Spleen (tissue), 11 donors: ENCODE results near the gene DIP2C. TPM values are rescaled to one million over a fixed set of nuclear protein-coding genes. Genes with fewer than 3 reads are reported as not detected.

Source experiments
- DNase-seq: peaks from one replicate; pipeline ENCODE4 v3.0.0-alpha.2; 2020
- H3K27ac ChIP-seq, 8 donors: fragments of 200-600 bp; sonication (generic) in 7 of 8; 1 replicate in 4 of 8; 2 replicates in 4 of 8; pipeline versions ENCODE4 v1.5.0 to v1.8.0; 2016 to 2021; ENCODE audit warnings: inconsistent platforms in 4 of 8, mild to moderate bottlenecking in 4 of 8, moderate library complexity in 1 of 8
- H3K27me3 ChIP-seq, 7 donors: fragments of 200-600 bp; sonication (generic) in 6 of 7; replicated peaks in 1 of 7; 1 replicate in 4 of 7; 2 replicates in 3 of 7; pipeline versions ENCODE4 v1.5.0 to v1.8.0; 2016 to 2021; ENCODE audit warnings: inconsistent platforms in 3 of 7, mild to moderate bottlenecking in 1 of 7
- H3K36me3 ChIP-seq, 6 donors: fragments of 200-600 bp; sonication (generic) in 5 of 6; 1 replicate in 4 of 6; 2 replicates in 2 of 6; pipeline versions ENCODE4 v1.5.0 to v1.8.0; 2016 to 2021; ENCODE audit warnings: inconsistent platforms in 2 of 6
- H3K4me1 ChIP-seq, 6 donors: fragments of 200-600 bp; sonication (generic) in 5 of 6; 1 replicate in 3 of 6; 2 replicates in 3 of 6; pipeline versions ENCODE4 v1.5.0 to v1.8.0; 2016 to 2021; ENCODE audit warnings: inconsistent platforms in 3 of 6
- H3K4me3 ChIP-seq, 8 donors: fragments of 200-600 bp; sonication (generic) in 7 of 8; 1 replicate in 4 of 8; 2 replicates in 4 of 8; pipeline versions ENCODE4 v1.5.0 to v1.8.0; 2016 to 2021; ENCODE audit warnings: inconsistent platforms in 4 of 8, mild to moderate bottlenecking in 4 of 8, moderate library complexity in 2 of 8
- H3K9me3 ChIP-seq, 8 donors: fragments of 200-600 bp; sonication (generic) in 7 of 8; 1 replicate in 4 of 8; 2 replicates in 4 of 8; pipeline versions ENCODE4 v1.5.0 to v1.8.0; 2016 to 2021; ENCODE audit warnings: inconsistent platforms in 4 of 8
- CTCF ChIP-seq, 11 experiments: fragments of 200-600 bp in 7 of 11; fragments of 450-650 bp in 4 of 11; sonication (generic) in 4 of 11; IDR thresholded peaks in 8 of 11; conservative IDR thresholded peaks in 3 of 11; 1 replicate in 7 of 11; 2 replicates in 4 of 11; pipeline versions ENCODE4 v1.4.0 to v1.8.0; 2016 to 2021; ENCODE audit warnings: antibody characterized with exemption in 11 of 11, inconsistent platforms in 4 of 11, mild to moderate bottlenecking in 1 of 11
- POLR2A ChIP-seq, 3 donors: fragments of 450-650 bp; IDR thresholded peaks; one replicate each; pipeline ENCODE4 v1.5.1; 2017; ENCODE audit warnings: antibody characterized with exemption in 3 of 3, mild to moderate bottlenecking in 1 of 3
- POLR2AphosphoS5 ChIP-seq, 3 donors: sonication (generic); formaldehyde crosslinking; IDR thresholded peaks; one replicate each; pipeline ENCODE4 v1.5.1; 2017; ENCODE audit warnings: antibody characterized with exemption in 3 of 3
- WGBS, 5 donors: extraction: QIAGEN DNeasy Blood & Tissue Kit in 3 of 5; methylation state at CpG; one replicate each; pipeline versions ENCODE4 v1.1.5 to v1.1.7; 2013 to 2018; 5-methylcytosine and 5-hydroxymethylcytosine counted together
- intact Hi-C: fragments of 100-400 bp; cut with DNase I; formaldehyde crosslinking; loops from one replicate; pipeline ENCODE4 v1.15.0; 2023; ENCODE audit warnings: low total_unique reads
- polyA plus RNA-seq, 3 donors: library from polyadenylated mRNA; stranded (reverse); fragments of 200-250 nt; gene quantifications; one replicate each; pipeline ENCODE4 v1.2.1, GENCODE V29; 2013
- total RNA-seq, 7 donors: library from RNA; depleted of rRNA in 3 of 7; stranded (reverse); fragments of >200 nt in 3 of 7; fragmentation: NEBNext Ultra II Directional in 4 of 7; extraction: Animal tissue kit (Norgen Biotek cat#: 25700) in 4 of 7; gene quantifications; one replicate each; pipeline versions ENCODE4 v1.1.0 to v1.2.1, GENCODE V29; 2016 to 2021
- donor health status: healthy with polysubstance abuse.
- donor health status: DM: no; HTN: no; CAD: no; lungs with moderate emphysema.
- donor health status: DM: no; HTN: no; CAD: no.
- donor health status: Bipolar disorder and iron deficiency.
- donor health status: healthy.
- donor health status: DM: no; HTN: no; CAD: no.
- donor health status: DM: yes; HTN: yes; CAD: no.

DIP2C gene
- total and polyA plus RNA-seq, 10 donors: 2.2 to 13.1 (median 9.0) TPM

- Histone ChIP-seq H3K4me1 (peaks cover 0 to 26% (median 15%) of the 10 kb centered on the region in 6 donors), H3K36me3 (peaks cover 0 to 22% (median 0%) of the 10 kb centered on the region in 6 donors), H3K4me3 (no peak overlapping the region), H3K27ac (no peak overlapping the region), H3K9me3 (no peaks in the 10 kb centered on the region), H3K27me3 (no peaks in the 10 kb centered on the region)
- TF ChIP-seq POLR2A (IDR thresholded peaks at IDR 0.05) (no peak), CTCF (IDR thresholded peaks at IDR 0.05 in 8 of 11, conservative IDR thresholded peaks at IDR 0.05 in 3 of 11) (no peak), POLR2AphosphoS5 (IDR thresholded peaks at IDR 0.05) (no peak)
- 92 to 95% (median 92%) methylated on average over 6 of the region's 6 CpGs for WGBS, 5 donors
- DNase-seq: no peak
- intact Hi-C loops: no loop called here
Measured at GRCh38 chr10:336247-336646, 353.2 kb downstream of the DIP2C start.

- no peaks in the 10 kb centered on the region for H3K9me3 ChIP-seq
- no peak overlapping the region for H3K4me3 ChIP-seq
- no peak overlapping the region for H3K27ac ChIP-seq
- H3K4me1 ChIP-seq: peaks cover 0 to 26% (median 15%) of the 10 kb centered on the region in 6 donors
- WGBS, 5 donors: 87 to 96% (median 93%) methylated on average over 14 of the region's 14 CpGs
- H3K27me3 ChIP-seq: no peaks in the 10 kb centered on the region
- TF ChIP-seq POLR2A (IDR thresholded peaks at IDR 0.05) (no peak), POLR2AphosphoS5 (IDR thresholded peaks at IDR 0.05) (no peak), CTCF (IDR thresholded peaks at IDR 0.05 in 8 of 11, conservative IDR thresholded peaks at IDR 0.05 in 3 of 11) (no peak)
- no peak for DNase-seq
- H3K36me3 ChIP-seq: peaks cover 0 to 12% (median 0%) of the 10 kb centered on the region in 6 donors
- intact Hi-C loops: no loop called here
Measured at GRCh38 chr10:335151-335800, 354.2 kb downstream of the DIP2C start.

GRCh38 chr10:331186-331585, 358.3 kb downstream of the DIP2C start:
- Histone ChIP-seq H3K9me3 (no peaks in the 10 kb centered on the region), H3K4me3 (no peak overlapping the region), H3K27ac (no peak overlapping the region), H3K27me3 (no peaks in the 10 kb centered on the region), H3K36me3 (peaks cover 0 to 8% (median 2%) of the 10 kb centered on the region in 6 donors), H3K4me1 (peaks cover 0 to 40% (median 15%) of the 10 kb centered on the region in 6 donors)
- TF ChIP-seq POLR2A (IDR thresholded peaks at IDR 0.05) (no peak), POLR2AphosphoS5 (IDR thresholded peaks at IDR 0.05) (no peak), CTCF (IDR thresholded peaks at IDR 0.05 in 8 of 11, conservative IDR thresholded peaks at IDR 0.05 in 3 of 11) (no peak)
- 92 to 99% (median 96%) methylated on average over 3 of the region's 3 CpGs for WGBS, 5 donors
- intact Hi-C loops: no loop called here
- no peak for DNase-seq

GRCh38 chr10:329361-330099, 359.9 kb downstream of the DIP2C start:
- Histone ChIP-seq H3K9me3 (no peaks in the 10 kb centered on the region), H3K27me3 (no peaks in the 10 kb centered on the region), H3K27ac (peak overlapping the region in 4 of 8 donors; percentile 2 to 48 (median 44)), H3K36me3 (peaks cover 0 to 18% (median 3%) of the 10 kb centered on the region in 6 donors), H3K4me1 (peaks cover 3 to 47% (median 17%) of the 10 kb centered on the region in 6 donors), H3K4me3 (peak overlapping the region in 1 of 8 donors; percentile 19)
- no peak for DNase-seq
- intact Hi-C loops: no loop called here
- 59 to 65% (median 62%) methylated on average over 13 to 15 of the region's 15 CpGs for WGBS, 5 donors
- peak in 2 of 3 donors; percentile 27 to 29 for TF ChIP-seq POLR2AphosphoS5 (IDR thresholded peaks at IDR 0.05)
- TF ChIP-seq POLR2A (IDR thresholded peaks at IDR 0.05): no peak
